K562 (cell line): ENCODE results near the gene GTPBP8.

Experiments
- BRF1 ChIP-seq: IDR thresholded peaks from 3 replicates; pipeline ENCODE4 v1.6.1; 2011; ENCODE audit warnings: borderline replicate concordance, mild to moderate bottlenecking; ENCODE audit not compliant: insufficient read length; ENCODE audit errors: extremely low read depth
- RAD51 ChIP-seq: fragments of 450-650 bp; IDR thresholded peaks from 2 replicates; pipeline ENCODE4 v1.7.1; 2016; ENCODE audit warnings: low read depth, mild to moderate bottlenecking, borderline replicate concordance
- ZNF143 ChIP-seq: sonication (generic); formaldehyde crosslinking; IDR thresholded peaks from 2 replicates; pipeline ENCODE4 v1.9.0; 2022; ENCODE audit warnings: mild to moderate bottlenecking, missing genetic modification reagents
- ZNF311 ChIP-seq: fragments of 250-450 bp; sonication (Bioruptor Pico); IDR thresholded peaks from 2 replicates; pipeline ENCODE4 v1.4.0; 2020; ENCODE audit warnings: mild to moderate bottlenecking, moderate library complexity
- ZNF77 ChIP-seq: fragments of 250-450 bp; sonication (Bioruptor Pico); IDR thresholded peaks from 2 replicates; pipeline ENCODE4 v1.5.0; 2020
- TF ChIP-seq, protein P1 (sequence below), 3 experiments: IDR thresholded peaks in 2 of 3; conservative IDR thresholded peaks in 1 of 3; 2 replicates each; pipeline ENCODE4 v1.5.1; 2011 to 2012; ENCODE audit warnings: low read length in 3 of 3, mild to moderate bottlenecking in 3 of 3, control low read depth in 2 of 3, improper control_type of control experiment in 1 of 3, inconsistent platforms in 1 of 3, low read depth in 1 of 3, mixed read lengths in 1 of 3, moderate library complexity in 1 of 3; ENCODE audit not compliant: insufficient read depth in 2 of 3
- TF ChIP-seq, protein P2 (sequence below): sonication (generic); formaldehyde crosslinking; IDR thresholded peaks from 2 replicates; pipeline ENCODE4 v1.8.0; 2023; ENCODE audit warnings: missing genetic modification reagents, mild to moderate bottlenecking, borderline replicate concordance

DNA sequence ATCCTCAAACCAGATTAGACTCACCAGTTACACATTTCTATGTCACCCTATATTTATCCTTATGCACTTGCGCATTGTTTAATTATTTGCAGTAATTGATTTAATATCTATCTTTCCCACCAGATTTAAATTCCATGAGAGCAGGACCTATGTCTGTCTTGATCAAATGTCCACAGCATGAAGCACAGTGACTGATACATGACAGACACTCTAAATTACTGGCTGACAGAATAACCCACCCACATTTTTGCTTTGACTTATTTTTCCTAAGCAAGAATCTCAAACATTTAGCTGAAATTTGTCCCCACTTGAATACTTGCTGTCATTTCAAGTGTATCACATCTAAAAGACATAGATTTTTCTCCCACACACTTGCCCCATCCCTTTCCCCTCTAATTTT is 23.4 kb upstream of the GTPBP8 start:
- TF ChIP-seq, protein P1, sequence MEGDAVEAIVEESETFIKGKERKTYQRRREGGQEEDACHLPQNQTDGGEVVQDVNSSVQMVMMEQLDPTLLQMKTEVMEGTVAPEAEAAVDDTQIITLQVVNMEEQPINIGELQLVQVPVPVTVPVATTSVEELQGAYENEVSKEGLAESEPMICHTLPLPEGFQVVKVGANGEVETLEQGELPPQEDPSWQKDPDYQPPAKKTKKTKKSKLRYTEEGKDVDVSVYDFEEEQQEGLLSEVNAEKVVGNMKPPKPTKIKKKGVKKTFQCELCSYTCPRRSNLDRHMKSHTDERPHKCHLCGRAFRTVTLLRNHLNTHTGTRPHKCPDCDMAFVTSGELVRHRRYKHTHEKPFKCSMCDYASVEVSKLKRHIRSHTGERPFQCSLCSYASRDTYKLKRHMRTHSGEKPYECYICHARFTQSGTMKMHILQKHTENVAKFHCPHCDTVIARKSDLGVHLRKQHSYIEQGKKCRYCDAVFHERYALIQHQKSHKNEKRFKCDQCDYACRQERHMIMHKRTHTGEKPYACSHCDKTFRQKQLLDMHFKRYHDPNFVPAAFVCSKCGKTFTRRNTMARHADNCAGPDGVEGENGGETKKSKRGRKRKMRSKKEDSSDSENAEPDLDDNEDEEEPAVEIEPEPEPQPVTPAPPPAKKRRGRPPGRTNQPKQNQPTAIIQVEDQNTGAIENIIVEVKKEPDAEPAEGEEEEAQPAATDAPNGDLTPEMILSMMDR (IDR thresholded peaks at IDR 0.05 in 2 of 3, conservative IDR thresholded peaks at IDR 0.05 in 1 of 3; ENCODE audit: insufficient read depth in 2 of 3, low read depth in 1 of 3, low read length in 3 of 3), result no peak
- no peak for TF ChIP-seq ZNF143 (CRISPR knock-in tag)
- no peak for TF ChIP-seq ZNF77 (CRISPR knock-in tag)
- no peak for TF ChIP-seq RAD51
- TF ChIP-seq, protein P2, sequence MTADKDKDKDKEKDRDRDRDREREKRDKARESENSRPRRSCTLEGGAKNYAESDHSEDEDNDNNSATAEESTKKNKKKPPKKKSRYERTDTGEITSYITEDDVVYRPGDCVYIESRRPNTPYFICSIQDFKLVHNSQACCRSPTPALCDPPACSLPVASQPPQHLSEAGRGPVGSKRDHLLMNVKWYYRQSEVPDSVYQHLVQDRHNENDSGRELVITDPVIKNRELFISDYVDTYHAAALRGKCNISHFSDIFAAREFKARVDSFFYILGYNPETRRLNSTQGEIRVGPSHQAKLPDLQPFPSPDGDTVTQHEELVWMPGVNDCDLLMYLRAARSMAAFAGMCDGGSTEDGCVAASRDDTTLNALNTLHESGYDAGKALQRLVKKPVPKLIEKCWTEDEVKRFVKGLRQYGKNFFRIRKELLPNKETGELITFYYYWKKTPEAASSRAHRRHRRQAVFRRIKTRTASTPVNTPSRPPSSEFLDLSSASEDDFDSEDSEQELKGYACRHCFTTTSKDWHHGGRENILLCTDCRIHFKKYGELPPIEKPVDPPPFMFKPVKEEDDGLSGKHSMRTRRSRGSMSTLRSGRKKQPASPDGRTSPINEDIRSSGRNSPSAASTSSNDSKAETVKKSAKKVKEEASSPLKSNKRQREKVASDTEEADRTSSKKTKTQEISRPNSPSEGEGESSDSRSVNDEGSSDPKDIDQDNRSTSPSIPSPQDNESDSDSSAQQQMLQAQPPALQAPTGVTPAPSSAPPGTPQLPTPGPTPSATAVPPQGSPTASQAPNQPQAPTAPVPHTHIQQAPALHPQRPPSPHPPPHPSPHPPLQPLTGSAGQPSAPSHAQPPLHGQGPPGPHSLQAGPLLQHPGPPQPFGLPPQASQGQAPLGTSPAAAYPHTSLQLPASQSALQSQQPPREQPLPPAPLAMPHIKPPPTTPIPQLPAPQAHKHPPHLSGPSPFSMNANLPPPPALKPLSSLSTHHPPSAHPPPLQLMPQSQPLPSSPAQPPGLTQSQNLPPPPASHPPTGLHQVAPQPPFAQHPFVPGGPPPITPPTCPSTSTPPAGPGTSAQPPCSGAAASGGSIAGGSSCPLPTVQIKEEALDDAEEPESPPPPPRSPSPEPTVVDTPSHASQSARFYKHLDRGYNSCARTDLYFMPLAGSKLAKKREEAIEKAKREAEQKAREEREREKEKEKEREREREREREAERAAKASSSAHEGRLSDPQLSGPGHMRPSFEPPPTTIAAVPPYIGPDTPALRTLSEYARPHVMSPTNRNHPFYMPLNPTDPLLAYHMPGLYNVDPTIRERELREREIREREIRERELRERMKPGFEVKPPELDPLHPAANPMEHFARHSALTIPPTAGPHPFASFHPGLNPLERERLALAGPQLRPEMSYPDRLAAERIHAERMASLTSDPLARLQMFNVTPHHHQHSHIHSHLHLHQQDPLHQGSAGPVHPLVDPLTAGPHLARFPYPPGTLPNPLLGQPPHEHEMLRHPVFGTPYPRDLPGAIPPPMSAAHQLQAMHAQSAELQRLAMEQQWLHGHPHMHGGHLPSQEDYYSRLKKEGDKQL, result no peak
- TF ChIP-seq ZNF311, result no peak
- TF ChIP-seq BRF1, result no peak
